Prostate gland (tissue), 2 donors: ENCODE measurements around the gene GPR6. TPM values are rescaled to one million over a fixed set of nuclear protein-coding genes. Genes with fewer than 3 reads are reported as not detected.

Source experiments
- DNase-seq: peaks from one replicate; pipeline ENCODE4 v3.0.0-alpha.2; 2019; ENCODE audit warnings: low spot score
- H3K27ac ChIP-seq, 2 donors: fragments of 200-600 bp; sonication (generic); 2 replicates each; pipeline ENCODE4 v1.5.1; 2017 to 2019
- H3K27me3 ChIP-seq: fragments of 200-600 bp; sonication (generic); replicated peaks from 2 replicates; pipeline ENCODE4 v1.5.1; 2019; ENCODE audit not compliant: insufficient read depth
- H3K36me3 ChIP-seq, 2 donors: fragments of 200-600 bp; sonication (generic); 1 replicate in 1 of 2; 2 replicates in 1 of 2; pipeline versions ENCODE4 v1.5.1 to v1.8.1; 2017 to 2019
- H3K4me1 ChIP-seq: fragments of 200-600 bp; sonication (generic); replicated peaks from 2 replicates; pipeline ENCODE4 v1.5.1; 2019
- H3K4me3 ChIP-seq, 2 donors: fragments of 200-600 bp; sonication (generic); 2 replicates each; pipeline ENCODE4 v1.5.1; 2017 to 2019
- H3K9me3 ChIP-seq: fragments of 200-600 bp; sonication (generic); 2 replicates; pipeline ENCODE4 v1.5.1; 2017
- CTCF ChIP-seq, 4 experiments: fragments of 200-600 bp in 2 of 4; fragments of 450-650 bp in 2 of 4; sonication (generic) in 2 of 4; IDR thresholded peaks; 1 replicate in 3 of 4; 2 replicates in 1 of 4; pipeline ENCODE4 v1.5.1; 2016 to 2019; ENCODE audit warnings: antibody characterized with exemption in 4 of 4, mild to moderate bottlenecking in 2 of 4, moderate library complexity in 2 of 4
- POLR2A ChIP-seq: fragments of 450-650 bp; IDR thresholded peaks from one replicate; pipeline ENCODE4 v1.6.1; 2016; ENCODE audit warnings: antibody characterized with exemption, mild to moderate bottlenecking
- POLR2AphosphoS5 ChIP-seq: sonication (generic); formaldehyde crosslinking; IDR thresholded peaks from one replicate; pipeline ENCODE4 v1.6.1; 2017; ENCODE audit warnings: antibody characterized with exemption
- WGBS: methylation state at CpG from one replicate; pipeline ENCODE4 v1.1.5; 2018; 5-methylcytosine and 5-hydroxymethylcytosine counted together
- intact Hi-C: fragments of 100-400 bp; cut with DNase I; formaldehyde crosslinking; loops from one replicate; pipeline ENCODE4 v1.14.2; 2022
- total RNA-seq, 2 donors: library from RNA; depleted of rRNA; stranded (reverse); fragments of >200 nt; gene quantifications; one replicate each; pipeline ENCODE4 v1.1.0, GENCODE V29; 2016

GPR6 gene
- total RNA-seq, 2 donors from 2014 or later = not detected

DNA sequence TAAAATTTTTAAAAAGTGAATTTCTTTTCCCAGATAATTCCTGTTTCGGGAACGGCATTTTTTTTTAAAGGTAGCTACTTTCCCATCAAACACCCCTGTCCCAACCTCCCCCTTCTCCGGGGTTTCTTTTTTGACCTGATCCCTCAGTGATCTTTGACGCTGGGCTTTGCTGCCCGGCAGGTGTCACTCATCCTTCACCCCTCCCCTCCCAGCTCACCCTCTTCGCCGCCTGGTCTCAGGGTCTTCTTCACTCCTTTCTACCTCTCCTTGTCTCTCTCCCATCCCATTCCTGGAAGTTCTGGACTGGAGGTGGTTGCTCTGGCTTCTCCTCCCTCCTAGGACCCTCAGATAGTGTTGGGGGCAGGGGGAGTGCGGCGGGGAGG lies 329 bp upstream of the GPR6 start:
- TF ChIP-seq CTCF (IDR thresholded peaks at IDR 0.05) (no peak), POLR2AphosphoS5 (no peak), POLR2A (no peak)
- H3K27ac ChIP-seq = no peak overlapping the region
- H3K4me1 ChIP-seq = no peaks in the 10 kb centered on the region
- peaks cover 24% of the 10 kb centered on the region for H3K27me3 ChIP-seq
- intact Hi-C loops = no loop called here
- no peak overlapping the region for H3K4me3 ChIP-seq
- WGBS = 16% methylated on average over 9 of the region's 9 CpGs
- DNase-seq = no peak
- H3K9me3 ChIP-seq = no peaks in the 10 kb centered on the region
- H3K36me3 ChIP-seq = no peaks in the 10 kb centered on the region

DNA sequence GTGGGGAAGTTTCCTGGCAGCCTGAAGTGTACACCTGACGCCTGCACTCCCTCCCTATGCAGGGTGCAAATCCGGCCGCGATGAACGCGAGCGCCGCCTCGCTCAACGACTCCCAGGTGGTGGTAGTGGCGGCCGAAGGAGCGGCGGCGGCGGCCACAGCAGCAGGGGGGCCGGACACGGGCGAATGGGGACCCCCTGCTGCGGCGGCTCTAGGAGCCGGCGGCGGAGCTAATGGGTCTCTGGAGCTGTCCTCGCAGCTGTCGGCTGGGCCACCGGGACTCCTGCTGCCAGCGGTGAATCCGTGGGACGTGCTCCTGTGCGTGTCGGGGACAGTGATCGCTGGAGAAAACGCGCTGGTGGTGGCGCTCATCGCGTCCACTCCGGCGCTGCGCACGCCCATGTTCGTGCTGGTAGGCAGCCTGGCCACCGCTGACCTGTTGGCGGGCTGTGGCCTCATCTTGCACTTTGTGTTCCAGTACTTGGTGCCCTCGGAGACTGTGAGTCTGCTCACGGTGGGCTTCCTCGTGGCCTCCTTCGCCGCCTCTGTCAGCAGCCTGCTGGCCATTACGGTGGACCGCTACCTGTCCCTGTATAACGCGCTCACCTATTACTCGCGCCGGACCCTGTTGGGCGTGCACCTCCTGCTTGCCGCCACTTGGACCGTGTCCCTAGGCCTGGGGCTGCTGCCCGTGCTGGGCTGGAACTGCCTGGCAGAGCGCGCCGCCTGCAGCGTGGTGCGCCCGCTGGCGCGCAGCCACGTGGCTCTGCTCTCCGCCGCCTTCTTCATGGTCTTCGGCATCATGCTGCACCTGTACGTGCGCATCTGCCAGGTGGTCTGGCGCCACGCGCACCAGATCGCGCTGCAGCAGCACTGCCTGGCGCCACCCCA lies 1.2 kb downstream of the GPR6 start:
- Histone ChIP-seq H3K27ac (no peak overlapping the region), H3K36me3 (no peaks in the 10 kb centered on the region), H3K4me3 (no peak overlapping the region), H3K9me3 (no peaks in the 10 kb centered on the region), H3K4me1 (no peaks in the 10 kb centered on the region), H3K27me3 (peaks cover 24% of the 10 kb centered on the region)
- 5% methylated on average over 76 of the region's 81 CpGs for WGBS
- TF ChIP-seq CTCF (IDR thresholded peaks at IDR 0.05) = no peak
- no peak for TF ChIP-seq POLR2A
- no peak for TF ChIP-seq POLR2AphosphoS5
- no peak for DNase-seq
- intact Hi-C loops = no loop called here

DNA sequence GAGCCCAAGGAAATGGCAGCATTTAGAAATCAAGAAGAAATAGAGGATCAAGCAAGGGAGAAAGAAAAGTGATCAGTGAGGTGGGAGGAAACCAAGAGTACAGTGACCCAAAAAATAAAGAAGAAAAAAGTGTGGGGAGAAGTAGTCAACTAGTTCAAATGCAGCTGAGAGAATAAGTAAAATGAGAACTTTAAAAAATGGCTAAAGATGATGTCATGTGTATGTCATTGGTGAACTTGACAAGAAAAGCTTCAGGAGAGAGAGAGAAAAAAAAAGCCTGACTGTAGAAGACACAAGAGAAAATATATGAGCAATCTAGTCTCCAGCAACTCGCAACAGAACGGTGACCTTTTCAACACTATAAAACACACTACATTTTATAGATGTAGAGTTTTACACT lies 6.3 kb downstream of the GPR6 start:
- no peak for DNase-seq
- no peaks in the 10 kb centered on the region for H3K4me1 ChIP-seq
- no peak overlapping the region for H3K27ac ChIP-seq
- no peaks in the 10 kb centered on the region for H3K9me3 ChIP-seq
- peaks cover 11% of the 10 kb centered on the region for H3K27me3 ChIP-seq
- H3K36me3 ChIP-seq = no peaks in the 10 kb centered on the region
- TF ChIP-seq POLR2A (no peak), POLR2AphosphoS5 (no peak)
- no peak overlapping the region for H3K4me3 ChIP-seq
- intact Hi-C loops = no loop called here
- 79% methylated on average over 2 of the region's 2 CpGs for WGBS

DNA sequence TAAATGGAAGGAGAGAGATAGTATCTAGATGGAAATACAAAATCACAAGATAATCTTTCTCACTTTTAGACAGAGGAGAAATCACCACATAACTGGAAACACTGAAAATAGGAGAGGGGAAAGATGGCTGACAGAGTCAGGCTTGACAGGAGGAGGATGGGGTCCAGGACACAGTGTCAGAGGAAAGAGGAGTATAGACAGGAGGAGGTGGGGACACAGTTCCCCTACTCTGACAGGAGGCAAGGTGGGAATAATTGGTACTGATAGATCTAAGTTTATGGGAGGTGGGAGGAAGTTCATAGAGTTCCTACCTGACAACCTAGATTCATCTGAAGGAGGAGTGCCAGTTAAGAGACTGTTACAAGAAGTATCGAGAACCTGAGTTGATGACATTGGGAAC lies 9.1 kb downstream of the GPR6 start:
- Histone ChIP-seq H3K27me3 (peaks cover 2% of the 10 kb centered on the region), H3K36me3 (no peaks in the 10 kb centered on the region), H3K4me3 (no peak overlapping the region), H3K4me1 (no peaks in the 10 kb centered on the region), H3K27ac (no peak overlapping the region), H3K9me3 (no peaks in the 10 kb centered on the region)
- 90% methylated on average over 1 of the region's 1 CpG for WGBS
- no peak for DNase-seq
- no peak for TF ChIP-seq CTCF (IDR thresholded peaks at IDR 0.05)
- no peak for TF ChIP-seq POLR2AphosphoS5
- TF ChIP-seq POLR2A = no peak
- intact Hi-C loops = no loop called here

DNA sequence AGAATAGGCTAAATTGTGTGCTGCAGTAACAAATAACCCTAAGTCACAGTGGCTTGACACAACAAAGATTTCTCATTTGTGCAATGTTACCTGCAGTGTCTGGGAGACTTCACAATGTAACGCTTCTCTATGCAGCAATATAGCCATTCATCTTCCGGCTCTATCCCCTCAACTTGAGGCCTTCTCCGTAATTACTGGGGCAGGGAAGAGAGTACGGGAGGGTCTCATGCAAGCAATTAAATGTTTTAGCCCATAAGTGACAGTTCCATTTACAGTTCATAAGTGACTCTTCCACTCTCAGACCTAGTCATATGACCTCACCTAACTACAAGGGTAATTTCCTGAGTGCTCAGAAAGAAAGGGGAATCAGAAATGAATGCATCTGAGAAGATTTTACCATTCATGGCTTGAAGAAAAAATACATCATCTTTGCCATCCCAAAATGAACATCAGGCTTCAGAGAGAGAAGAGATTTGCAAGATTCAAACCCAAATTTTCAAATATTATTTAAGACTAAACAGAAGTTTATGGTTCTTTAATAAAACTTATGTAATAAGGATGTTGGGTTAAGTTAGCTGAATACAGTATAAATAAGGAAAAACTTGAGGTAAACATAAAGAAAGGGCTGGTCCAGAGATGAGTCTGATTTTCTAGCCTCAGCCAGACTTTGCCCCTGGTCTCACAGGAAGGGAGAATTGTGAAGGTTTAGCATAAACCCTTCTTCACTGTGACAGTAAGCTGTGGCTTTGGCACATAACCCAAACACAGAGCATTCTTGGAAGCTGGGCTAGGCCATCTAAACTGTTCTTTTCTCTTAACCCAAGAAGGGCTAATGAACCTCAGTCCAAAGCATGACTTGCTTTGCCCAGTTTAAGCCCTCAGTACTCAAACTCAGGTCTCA lies 13.3 kb downstream of the GPR6 start:
- H3K9me3 ChIP-seq = no peaks in the 10 kb centered on the region
- 83% methylated on average over 4 of the region's 4 CpGs for WGBS
- no peak for DNase-seq
- H3K27ac ChIP-seq = no peak overlapping the region
- H3K4me3 ChIP-seq = no peak overlapping the region
- no peaks in the 10 kb centered on the region for H3K27me3 ChIP-seq
- TF ChIP-seq POLR2A (no peak), CTCF (IDR thresholded peaks at IDR 0.05) (no peak)
- no peaks in the 10 kb centered on the region for H3K36me3 ChIP-seq
- intact Hi-C loops = no loop called here
- no peaks in the 10 kb centered on the region for H3K4me1 ChIP-seq
